ENCODE measurements around the gene GRK4. TPM values are rescaled to one million over a fixed set of nuclear protein-coding genes. Genes with fewer than 3 reads are reported as not detected.
A peak's percentile ranks its signal among the peaks of the same experiment; 100 is the strongest.
"Not testable (repeated sequence)": the region's sequence is repeated elsewhere in the genome, so short reads cannot be mapped to it uniquely, and the experiment has no call there.

The GRK4 gene
- polyA plus RNA-seq, 1 donor, result 11.2 TPM

- no peak for DNase-seq
These were observed 32.4 kb upstream of the GRK4 start for GRCh38 chr4:2930758-2931511.

- no peak for DNase-seq
These were observed 31.7 kb upstream of the GRK4 start for GRCh38 chr4:2931512-2932301.

GRCh38 chr4:2932321-2932950 is 30.9 kb upstream of the GRK4 start:
- DNase-seq, result no peak

- DNase-seq, result no peak
These were observed 30.3 kb upstream of the GRK4 start for GRCh38 chr4:2932951-2933565.

- no peak for DNase-seq
These were observed 29.8 kb upstream of the GRK4 start for GRCh38 chr4:2933566-2934076.

GRCh38 chr4:2934077-2934812 is 29.1 kb upstream of the GRK4 start:
- no peak for DNase-seq

GRCh38 chr4:2934813-2935761 is 28.3 kb upstream of the GRK4 start:
- peak; percentile 93 for DNase-seq

- no peak for DNase-seq
These were observed 27.3 kb upstream of the GRK4 start for GRCh38 chr4:2935762-2936743.

- DNase-seq, result no peak
These were observed 26.6 kb upstream of the GRK4 start for GRCh38 chr4:2936773-2937145.

GRCh38 chr4:2937146-2937857 is 26.1 kb upstream of the GRK4 start:
- DNase-seq, result no peak

GRCh38 chr4:2937986-2938385 is 25.4 kb upstream of the GRK4 start:
- no peak for DNase-seq

GRCh38 chr4:2938411-2938810 is 25.0 kb upstream of the GRK4 start:
- not testable (repeated sequence) for DNase-seq

GRCh38 chr4:2938906-2939305 is 24.5 kb upstream of the GRK4 start:
- DNase-seq, result no peak

GRCh38 chr4:2939383-2940243 is 23.8 kb upstream of the GRK4 start:
- DNase-seq, result no peak

- DNase-seq, result no peak
These were observed 22.9 kb upstream of the GRK4 start for GRCh38 chr4:2940267-2941137.

GRCh38 chr4:2941138-2942036 is 22.0 kb upstream of the GRK4 start:
- no peak for DNase-seq

Data from hindlimb muscle (tissue), 1 donor.